Stimulated activated naive CD8-positive, alpha-beta T cell treated with anti-CD3 and anti-CD28 coated beads, Interleukin-15, Interleukin-2, amounts not matched to agents 100 U/mL and 50 U/mL, for 24 hours (primary cell): ENCODE results near the gene CA5A.
"Not testable (repeated sequence)": the region's sequence is repeated elsewhere in the genome, so short reads cannot be mapped to it uniquely, and the experiment has no call there.

Experiments
- ATAC-seq: fragments of 150-1000 bp; cut with Tn5 transposase; one replicate; pipeline ENCODE4 v1.10.0; 2021
- DNase-seq: peaks from one replicate; pipeline ENCODE4 v3.0.0; 2021

The CA5A gene

DNA sequence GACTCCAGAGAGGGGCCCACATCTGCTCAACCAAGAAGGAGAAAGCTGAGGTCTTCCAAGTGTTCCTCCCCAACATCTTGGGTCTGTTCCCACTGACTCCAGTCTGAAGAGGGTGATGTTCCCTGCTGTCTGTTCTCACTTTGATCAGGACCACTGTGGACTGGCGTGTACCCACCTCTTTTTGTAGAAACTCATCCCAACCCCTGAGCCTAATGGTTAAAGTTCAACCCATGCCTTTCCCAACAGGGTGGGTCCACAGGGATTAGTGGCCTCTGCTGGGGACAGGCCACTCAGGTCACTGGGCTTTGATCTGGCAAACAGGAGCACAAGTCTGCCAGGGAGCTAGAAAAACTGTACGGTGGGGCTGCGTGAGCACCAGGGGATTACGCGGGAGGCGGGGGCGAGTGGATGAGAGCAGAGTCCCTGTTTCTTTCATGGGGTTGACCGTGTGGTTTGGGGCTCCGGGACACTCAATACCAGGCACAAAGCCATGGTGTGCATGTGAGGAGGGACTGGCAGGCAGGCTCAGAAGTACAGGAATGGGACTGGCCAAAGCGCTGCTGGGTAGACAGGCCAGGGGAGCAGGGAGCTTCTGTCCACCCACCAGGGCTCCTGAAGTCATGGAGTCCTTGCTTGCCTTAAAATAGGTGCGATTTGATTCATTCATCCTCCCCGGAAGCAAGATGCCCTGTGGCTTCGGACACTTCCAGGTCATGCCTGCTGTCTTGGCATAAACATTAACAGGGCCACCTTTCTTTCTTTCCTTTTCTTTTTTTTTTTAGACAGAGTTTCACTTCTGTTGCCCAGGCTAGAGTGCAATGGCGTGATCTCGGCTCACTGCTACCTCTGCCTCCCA, at the start of gene CA5A:
Gene CA5A (minus strand): TSS at position 155 of the 856 bp plus-strand sequence. CDS start 79 bp downstream, at position 76.
- ATAC-seq (peak; percentile 17), DNase-seq (no peak)

DNA sequence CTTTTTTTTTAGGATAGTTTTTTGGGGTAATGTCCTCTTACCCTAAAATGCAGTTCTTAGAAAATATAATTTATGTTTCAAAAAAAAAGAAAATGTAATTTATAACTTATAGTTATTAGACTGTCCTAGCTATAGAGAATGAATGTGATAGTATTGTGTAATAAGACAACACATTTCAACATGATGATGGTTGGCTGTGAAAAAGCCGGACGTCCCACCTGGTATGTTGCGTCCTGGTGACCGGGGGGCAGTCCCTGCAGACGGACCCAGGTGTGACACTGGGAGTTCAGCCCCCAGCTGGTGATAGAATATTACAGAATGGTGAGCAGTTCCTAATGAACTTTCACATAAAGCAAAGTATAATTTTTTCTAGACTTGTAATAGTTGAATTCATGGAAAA, 49.2 kb upstream of the CA5A start:
- ATAC-seq, DNase-seq: not testable (repeated sequence)

DNA sequence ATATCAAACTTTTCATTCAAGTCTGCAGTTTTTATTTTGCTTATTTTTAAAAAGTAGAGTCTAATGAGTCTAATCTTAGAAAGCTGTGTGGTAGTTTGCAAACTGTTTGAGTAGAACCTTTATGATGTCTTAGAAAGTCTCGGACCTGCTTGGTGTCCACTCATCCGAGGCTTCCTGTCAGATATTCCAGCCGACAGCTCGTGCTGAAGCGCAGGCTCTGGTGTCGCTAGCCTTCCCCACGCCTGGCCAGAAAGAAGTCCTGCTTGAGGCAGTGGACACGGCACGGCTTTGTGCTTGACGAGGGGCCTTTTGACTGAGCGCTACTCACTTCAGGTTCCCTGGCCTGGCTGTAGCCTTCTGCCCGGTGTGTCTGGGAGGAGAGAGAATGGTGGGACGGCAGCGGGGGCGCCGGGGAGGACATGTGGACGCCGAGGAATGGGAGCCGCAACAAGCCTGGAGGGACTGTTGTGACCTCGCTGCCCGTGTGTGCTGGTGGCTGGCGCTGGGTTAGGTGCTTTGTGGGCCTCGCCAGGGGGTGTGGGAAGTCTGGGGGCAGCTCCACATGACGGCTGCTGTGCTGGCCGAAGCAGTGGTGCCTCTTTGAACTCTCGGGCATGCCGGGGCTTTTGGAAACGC, 48.4 kb upstream of the CA5A start:
- no peak for ATAC-seq

DNA sequence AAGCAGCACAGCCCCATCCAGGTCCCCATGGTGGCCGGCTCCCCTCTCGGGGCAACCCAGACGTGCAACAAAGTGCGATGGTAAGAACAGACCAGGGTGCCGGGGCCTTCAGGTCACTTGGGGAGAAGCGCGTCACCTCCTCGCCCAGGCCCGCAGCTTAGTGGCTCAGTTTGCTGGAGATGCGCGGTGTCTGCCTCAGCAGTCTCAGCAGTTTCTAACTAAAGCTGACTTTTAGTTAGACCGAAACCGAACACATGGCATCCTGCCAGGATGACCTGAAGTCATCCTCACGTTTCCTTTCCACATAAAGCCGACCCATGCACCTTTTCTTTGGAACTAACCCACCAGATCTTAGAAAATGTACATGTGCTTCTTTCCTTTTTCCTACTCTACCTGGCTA, 47.9 kb upstream of the CA5A start:
- ATAC-seq, DNase-seq: not testable (repeated sequence)

More for the DNA sequence above, 48.4 kb upstream of the CA5A start:
- DNase-seq: no peak

DNA sequence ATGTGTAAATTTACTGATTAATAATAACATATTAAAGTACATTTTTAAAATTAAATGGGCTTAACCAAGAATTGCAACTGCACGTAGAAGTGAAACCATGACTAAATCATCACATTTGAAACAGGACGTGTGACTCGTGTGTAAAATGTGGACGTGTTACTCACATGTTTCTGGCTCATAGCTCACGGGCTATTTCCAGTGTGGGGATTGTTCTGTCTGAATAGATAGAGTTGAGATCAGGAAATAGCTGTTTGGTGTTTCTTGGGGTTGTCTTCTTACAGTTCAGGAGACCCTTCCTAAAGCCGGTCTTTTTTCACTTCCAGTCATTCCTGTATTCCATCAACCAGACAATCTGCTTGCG, 47.4 kb upstream of the CA5A start:
- peak; percentile 36 for DNase-seq
- peak; percentile 58 for ATAC-seq

DNA sequence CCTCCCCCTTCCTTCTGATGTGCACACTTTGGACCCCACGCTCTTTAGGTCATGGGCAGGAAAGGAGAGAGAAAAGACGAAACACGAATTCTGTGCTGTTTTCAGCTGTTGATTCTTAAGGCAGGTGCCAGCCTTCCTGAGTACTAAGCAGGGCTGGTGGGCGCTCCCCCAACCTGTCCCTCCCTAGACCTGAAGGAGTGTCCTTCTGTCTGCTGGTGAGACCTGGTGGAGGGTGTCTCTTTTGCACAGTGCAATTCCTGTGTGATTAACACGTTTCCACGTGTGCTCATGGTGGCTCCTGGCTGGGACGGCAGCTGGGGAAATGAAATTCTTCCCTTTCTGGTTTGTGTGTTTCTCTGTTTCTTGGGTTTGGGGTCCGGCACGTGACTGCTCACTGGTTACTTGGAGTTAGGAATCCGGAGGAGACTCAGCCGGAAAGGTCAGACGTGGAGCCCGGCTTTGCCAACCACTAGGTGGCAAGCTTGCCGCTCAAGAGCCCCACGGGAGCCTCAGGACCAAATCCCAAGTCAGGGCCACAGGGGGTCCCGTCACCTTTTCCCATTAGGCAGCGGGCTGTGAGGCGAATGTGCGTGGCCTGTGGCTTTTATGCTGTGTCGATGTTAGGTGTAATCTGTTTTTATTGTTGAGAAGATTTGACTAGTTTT, 46.9 kb upstream of the CA5A start:
- DNase-seq, ATAC-seq: not testable (repeated sequence)

DNA sequence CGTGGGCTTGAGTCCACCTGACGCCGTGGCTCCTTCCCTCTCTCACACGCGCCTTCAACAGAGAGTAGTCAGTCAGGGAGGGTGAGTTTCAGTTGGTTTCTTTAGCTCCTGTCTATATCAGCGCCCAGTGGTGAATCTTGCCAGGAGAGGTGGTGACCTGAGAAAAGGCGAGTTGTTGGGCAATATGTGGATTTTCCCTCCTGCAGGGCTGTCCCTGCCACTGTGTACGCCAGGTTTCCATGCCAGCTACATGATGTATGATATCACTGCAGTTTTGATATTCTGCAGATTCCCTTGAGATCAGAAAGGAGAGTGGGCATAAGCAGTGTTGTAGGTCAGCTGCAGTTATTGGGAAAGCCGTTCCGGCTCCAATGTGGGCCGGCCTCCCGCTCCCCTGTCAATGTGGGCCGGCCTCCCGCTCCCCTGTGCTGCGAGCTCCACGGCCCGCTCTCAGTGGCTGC, 46.3 kb upstream of the CA5A start:
- no peak for ATAC-seq

DNA sequence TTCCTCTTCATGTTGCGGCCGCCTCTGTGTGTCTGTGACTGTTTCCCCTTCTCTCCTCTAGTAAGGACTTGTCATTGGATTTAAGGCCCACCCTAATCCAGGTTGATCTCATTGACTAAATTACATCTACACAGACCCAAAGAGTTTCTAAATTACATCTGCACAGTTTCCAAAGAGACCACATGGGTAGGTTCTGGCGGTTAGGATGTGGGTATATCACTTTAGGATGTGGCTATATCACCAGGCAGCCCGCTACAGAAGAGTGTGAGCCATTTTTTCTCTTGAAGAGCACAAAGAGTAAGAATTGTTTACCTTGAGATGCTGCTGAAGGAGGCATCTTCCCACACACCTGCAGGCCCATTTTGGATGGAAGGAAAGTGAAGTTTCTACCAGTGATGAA, 45.0 kb upstream of the CA5A start:
- DNase-seq (peak; percentile 50), ATAC-seq (peak; percentile 80)

More for the DNA sequence above, 46.3 kb upstream of the CA5A start:
- DNase-seq: no peak

DNA sequence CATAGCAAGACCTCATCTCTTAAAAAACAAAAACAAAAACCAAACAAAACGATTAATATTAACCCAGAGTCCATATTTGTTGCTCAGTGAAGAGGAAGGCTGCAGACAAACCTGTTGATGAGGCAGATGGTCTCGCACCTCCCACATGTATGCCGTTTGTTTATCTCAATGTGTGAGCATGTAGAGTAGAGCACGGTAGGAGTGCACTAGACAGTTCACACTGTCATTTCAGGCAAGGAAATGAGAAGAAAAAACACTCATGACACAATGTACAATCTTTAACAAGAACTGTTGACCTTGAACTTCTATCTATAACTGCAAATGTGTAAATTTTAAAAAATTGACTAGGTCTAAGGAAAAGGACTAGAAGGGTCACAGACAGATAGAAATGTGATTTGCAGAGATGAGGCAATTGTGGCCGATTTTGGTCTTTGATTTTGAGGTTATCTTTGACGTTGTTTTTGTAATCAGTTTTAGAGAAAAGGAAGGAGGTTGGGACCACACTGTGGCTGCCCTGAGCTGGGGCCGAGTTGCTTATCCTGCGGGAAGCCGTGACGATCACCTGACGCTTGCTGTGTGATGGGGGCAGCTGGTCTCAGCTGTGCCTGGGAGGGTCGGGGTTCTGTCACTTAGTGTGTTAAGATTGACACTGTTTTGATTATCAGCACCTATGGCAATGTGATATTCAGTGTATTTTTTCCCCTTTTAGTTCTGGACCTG, 43.7 kb upstream of the CA5A start:
- peak; percentile 28 for ATAC-seq
- DNase-seq: not testable (repeated sequence)

DNA sequence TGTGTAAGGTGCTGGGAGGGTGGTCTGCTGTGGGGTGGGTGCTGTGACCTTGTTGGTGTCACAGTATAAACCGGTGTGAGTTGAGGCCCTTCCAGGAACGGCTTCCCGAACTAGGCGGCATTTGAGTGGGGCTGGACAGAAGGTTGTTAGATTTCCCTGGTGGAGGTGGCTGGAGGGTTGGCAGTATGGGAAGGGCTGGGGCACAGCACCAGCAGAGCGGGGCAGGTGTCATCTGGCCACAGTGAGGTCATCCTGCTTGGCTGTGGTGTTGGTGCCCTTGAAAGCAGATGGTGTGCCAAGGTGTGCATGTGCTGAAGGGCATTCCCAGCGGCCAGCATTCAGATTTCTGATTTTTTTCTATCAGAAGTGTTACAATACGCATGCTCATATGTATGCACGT, 43.0 kb upstream of the CA5A start:
- ATAC-seq (no peak), DNase-seq (no peak)

DNA sequence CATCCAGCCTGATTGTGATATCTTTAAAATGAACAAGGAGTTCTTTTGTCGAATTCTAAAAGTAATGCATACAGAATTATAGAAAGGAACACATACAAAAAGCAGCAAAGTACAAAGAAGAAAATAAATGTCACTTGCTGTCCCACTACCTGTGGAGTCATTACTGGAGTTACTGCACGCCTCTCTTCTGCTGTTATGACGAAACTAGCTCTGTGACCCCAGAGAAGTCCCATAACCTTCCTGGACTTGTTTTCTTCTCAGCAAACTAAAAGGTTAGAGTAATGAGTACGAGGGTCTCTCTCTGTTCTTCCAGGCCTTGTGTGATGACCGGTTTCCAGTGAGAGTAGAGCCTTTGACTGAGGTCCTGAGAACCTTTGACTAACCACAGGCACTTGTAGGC, 41.8 kb upstream of the CA5A start:
- ATAC-seq: no peak

DNA sequence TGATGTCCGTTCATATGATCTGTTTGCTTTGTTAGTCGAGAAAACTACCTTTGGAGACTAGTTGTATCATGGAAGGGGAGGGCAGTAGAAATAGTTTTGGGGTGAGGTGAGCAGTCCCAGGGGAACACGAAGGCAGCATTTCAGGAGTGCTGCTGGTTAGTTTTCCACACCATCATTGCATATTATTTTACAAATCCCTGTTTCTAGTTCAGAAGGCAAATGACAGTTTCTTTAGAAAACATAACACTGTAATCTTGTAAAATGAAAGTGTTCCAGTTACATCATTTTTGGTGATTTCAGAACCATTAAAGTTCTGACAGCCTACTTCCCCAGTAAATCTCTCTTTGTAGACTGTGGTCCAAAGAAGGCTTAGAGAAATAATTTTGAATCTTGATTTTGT, 40.3 kb upstream of the CA5A start:
- ATAC-seq: no peak

More for the DNA sequence above, 41.8 kb upstream of the CA5A start:
- no peak for DNase-seq

DNA sequence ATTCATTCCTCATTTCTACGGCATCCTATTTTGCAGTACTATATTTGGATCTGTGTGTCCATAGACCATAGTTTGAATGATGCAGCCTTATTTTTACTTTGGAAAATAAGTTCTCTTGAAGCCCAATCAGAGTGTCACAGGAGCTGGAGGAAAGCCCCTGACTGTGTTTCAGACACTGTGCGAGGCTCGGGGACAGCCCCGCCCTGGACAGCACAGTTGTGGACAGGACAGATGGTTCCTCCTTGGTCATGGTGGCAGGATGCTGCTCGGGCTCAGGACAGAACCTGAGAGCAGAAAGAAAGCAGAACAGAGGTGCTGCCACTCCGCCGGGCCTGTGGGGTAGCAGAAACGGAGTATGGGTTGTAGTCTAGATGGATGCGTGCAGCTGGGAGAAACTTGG, 37.8 kb upstream of the CA5A start:
- ATAC-seq (no peak), DNase-seq (no peak)

More for the DNA sequence above, 40.3 kb upstream of the CA5A start:
- DNase-seq: no peak

DNA sequence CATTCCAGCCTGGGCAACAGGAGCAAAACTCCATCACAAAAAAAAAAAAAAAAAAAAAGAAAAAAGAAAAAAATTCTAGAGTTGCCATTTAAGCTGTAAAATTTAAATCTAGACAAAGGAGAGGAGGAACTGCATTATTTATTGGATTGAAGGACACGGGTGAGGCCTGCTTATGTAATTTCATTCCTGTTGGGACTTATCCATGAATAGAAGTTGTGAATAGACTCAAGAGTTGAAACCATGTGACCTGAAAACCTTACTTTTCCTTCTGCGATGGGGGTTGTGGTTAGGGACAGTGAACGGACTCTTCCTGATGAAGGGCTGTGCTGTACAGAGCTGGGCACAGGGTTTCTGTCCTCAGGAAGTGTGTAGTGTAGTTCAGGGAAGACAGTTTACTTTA, 37.4 kb upstream of the CA5A start:
- ATAC-seq: no peak

DNA sequence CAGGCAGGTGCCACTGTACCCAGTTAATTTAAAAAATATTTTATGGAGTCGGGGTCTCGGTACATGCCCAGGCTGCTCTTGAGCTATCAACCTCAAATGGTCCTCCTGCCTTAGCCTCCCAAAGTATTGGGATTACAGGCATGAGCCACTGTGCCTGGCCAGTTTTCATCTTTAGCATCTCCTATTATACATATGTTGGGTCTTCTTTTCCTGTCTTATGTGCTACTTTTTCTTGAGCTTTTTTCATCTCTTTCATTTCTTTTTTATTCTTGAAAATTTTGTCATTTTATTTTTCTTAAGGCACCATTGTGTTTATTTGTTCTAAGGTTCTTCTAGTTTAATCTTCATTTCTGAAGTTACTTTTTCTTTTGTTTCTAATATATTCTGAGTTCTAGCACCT, 35.6 kb upstream of the CA5A start:
- no peak for ATAC-seq
- DNase-seq: no peak

More for the DNA sequence above, 37.4 kb upstream of the CA5A start:
- no peak for DNase-seq

DNA sequence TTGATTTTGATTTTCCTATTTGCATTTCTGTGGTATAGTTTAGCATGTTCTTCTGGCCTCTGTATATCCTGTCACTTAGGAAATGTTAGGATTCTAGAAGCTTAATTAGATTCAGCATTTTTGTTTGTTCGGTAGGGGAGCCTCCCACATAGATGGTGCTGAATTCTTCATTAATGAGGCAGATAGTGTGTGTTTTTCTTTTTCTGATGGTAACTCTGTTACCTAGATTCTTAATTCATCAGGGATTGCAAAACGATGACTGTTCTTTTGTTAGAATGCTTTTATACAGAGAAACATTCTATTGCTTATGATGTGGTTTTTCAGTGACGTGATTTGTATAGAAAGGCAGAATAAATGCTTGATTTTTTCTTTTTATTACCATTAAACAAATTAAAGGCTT, 33.9 kb upstream of the CA5A start:
- no peak for ATAC-seq
- DNase-seq: no peak

DNA sequence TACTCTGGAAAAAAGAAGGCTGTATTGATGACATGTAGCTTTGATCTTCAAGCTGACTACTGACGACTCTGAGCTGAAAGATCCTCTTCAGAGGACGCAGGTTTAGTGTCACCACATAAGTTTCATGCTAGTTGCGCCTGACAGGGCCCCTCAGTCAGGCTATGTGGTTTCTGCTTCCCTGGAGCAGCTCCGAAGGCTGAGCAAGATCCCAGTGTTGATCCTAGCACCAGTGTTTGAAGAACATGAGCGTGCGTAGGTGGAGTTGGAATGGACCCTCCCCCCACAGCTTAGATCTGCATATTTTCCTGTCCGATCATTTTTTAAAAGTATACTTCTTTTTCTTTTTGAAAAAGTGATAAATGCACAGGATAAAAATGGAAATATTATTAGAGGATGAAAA, 32.2 kb upstream of the CA5A start:
- ATAC-seq (no peak), DNase-seq (no peak)

DNA sequence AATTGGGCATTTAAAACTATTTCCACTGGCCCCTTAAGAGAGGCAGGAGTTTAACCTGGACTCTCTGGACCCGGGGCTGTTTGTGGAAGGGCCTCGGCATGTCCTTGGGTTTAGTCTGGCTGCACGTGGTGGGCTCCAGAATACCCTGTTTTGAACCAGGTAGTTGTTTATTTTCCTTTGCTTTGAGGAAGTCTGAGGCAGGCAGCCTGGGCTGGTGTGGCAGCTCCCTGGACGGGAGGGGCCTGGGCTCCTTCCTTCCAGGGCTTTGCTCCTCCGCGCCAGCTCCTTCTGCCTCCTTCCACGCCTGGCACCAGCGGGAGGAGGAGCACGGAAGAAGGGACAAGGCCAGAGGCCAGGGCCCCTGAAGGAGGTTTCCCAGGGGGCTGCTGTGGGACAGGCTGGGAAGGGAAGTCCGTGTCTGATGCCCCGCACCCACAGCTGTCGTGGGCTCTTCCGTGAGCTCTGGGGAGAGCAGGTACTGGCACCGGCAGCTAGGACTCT, 30.4 kb upstream of the CA5A start:
- ATAC-seq: no peak

DNA sequence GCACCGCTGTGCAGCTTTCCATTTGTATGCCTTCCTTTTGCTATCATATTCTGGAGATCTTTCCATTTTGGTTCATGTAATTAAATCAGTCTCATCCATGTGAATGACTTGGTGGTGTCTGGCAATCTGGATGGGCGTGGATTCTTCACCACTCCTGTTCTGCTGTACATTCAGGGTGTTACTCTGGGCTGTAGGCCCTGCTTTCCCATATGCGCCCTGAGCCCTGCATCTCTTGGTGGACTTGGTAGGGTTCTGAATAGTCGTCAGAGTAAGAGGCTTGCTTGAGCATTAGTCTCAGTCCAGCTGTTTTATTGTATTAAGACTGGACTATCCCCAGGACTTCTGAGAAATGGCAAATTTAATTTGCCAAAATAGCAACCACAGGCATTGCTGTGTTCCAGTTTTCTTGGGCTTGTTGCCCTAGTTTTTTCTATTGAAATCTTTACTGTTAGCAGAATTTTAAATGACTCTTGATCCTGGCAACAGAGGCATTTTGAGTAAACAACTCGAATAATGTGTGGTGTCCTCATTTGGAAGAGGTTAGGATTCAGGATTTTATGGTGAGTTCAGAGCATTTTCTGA, 29.8 kb upstream of the CA5A start:
- DNase-seq (no peak), ATAC-seq (no peak)

More for the DNA sequence above, 30.4 kb upstream of the CA5A start:
- no peak for DNase-seq

DNA sequence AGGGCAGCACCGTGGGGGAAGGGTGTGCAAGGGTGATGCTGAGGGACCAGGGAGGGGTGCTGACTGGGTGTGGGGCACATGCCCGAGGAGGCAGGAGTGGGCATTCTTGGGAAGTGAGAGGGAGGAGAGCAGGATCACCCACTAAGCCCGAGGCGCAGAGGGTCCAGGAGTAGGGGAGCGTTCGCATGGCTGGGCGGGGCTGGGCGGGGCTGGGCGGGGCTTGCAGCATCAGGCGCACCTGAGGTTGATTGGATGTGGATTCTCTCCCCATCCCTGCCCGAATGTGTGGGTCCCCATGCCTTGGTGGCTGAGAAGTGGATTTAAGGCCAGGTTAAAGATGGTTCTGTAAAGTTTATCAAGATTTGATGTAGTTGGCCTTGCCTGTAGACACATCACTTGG, 29.1 kb upstream of the CA5A start:
- ATAC-seq: no peak
- no peak for DNase-seq

DNA sequence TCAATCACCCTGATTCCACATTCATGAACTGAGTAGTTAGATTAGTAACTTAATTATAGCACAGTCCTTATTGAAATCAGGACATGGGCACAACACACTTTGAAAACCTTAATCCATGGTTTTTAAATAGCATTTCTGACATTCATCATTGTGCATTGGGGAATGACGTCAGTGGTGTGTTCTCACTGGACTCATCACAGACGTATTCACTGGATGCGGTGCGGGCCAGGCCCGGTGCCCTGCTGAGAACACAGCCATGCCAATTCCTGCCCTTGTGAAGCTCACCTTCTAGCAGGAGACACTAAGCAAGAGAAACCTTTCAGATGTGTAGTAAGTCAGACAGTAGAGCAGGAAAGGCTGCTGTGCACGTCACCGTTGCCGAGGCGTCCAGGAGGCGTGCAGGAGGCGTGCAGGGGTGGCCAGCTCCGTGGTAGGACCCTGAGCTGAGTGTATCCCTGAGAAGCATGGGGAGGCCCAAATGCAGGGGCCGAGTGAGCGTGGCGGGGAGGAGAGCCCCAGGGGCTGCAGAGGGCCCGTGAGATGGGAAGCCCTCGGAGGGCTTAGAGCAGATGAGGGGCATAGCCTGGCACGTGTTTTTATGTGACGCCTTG, 27.8 kb upstream of the CA5A start:
- ATAC-seq (no peak), DNase-seq (no peak)
